HG03135 (cell line): ENCODE measurements around the gene ALLC.
"Not testable (repeated sequence)": the region's sequence is repeated elsewhere in the genome, so short reads cannot be mapped to it uniquely, and the experiment has no call there.

Experiments used
- ATAC-seq: cut with Tn5 transposase; IDR thresholded peaks from one replicate; pipeline ENCODE4 v1.9.1; 2021; ENCODE audit warnings: mild to moderate bottlenecking, moderate library complexity; ENCODE audit not compliant: unreplicated experiment

Gene ALLC

GRCh38 chr2:3626118-3626811, 31.7 kb upstream of the ALLC start:
- no peak for ATAC-seq

GRCh38 chr2:3626812-3627499, 31.0 kb upstream of the ALLC start:
- no peak for ATAC-seq

GRCh38 chr2:3627500-3628100, 30.4 kb upstream of the ALLC start:
- ATAC-seq, result no peak

- no peak for ATAC-seq
These were observed 29.7 kb upstream of the ALLC start for GRCh38 chr2:3628241-3628679.

- no peak for ATAC-seq
These were observed 29.2 kb upstream of the ALLC start for GRCh38 chr2:3628800-3629199.

- ATAC-seq, result no peak
These were observed 27.4 kb upstream of the ALLC start for GRCh38 chr2:3630631-3631030.

- no peak for ATAC-seq
These were observed 26.7 kb upstream of the ALLC start for GRCh38 chr2:3631161-3631850.

GRCh38 chr2:3631851-3632659, 25.9 kb upstream of the ALLC start:
- ATAC-seq, result no peak

GRCh38 chr2:3633089-3633981, 24.7 kb upstream of the ALLC start:
- ATAC-seq, result no peak

- ATAC-seq, result no peak
These were observed 23.9 kb upstream of the ALLC start for GRCh38 chr2:3633982-3634595.

GRCh38 chr2:3634596-3635121, 23.3 kb upstream of the ALLC start:
- ATAC-seq, result no peak

- no peak for ATAC-seq
These were observed 22.6 kb upstream of the ALLC start for GRCh38 chr2:3635171-3635974.

GRCh38 chr2:3635975-3636327, 22.0 kb upstream of the ALLC start:
- ATAC-seq, result not testable (repeated sequence)

- ATAC-seq, result no peak
These were observed 21.3 kb upstream of the ALLC start for GRCh38 chr2:3636586-3637310.

- no peak for ATAC-seq
These were observed 20.7 kb upstream of the ALLC start for GRCh38 chr2:3637311-3637675.

- no peak for ATAC-seq
These were observed 20.1 kb upstream of the ALLC start for GRCh38 chr2:3637692-3638455.

- ATAC-seq, result no peak
These were observed 19.6 kb upstream of the ALLC start for GRCh38 chr2:3638456-3638810.
